Measurements from ENCODE around the gene TTC9B. TPM values are rescaled to one million over a fixed set of nuclear protein-coding genes. Genes with fewer than 3 reads are reported as not detected.

TTC9B gene
- total RNA-seq, 2 donors from 2014 or later, result not detected

DNA sequence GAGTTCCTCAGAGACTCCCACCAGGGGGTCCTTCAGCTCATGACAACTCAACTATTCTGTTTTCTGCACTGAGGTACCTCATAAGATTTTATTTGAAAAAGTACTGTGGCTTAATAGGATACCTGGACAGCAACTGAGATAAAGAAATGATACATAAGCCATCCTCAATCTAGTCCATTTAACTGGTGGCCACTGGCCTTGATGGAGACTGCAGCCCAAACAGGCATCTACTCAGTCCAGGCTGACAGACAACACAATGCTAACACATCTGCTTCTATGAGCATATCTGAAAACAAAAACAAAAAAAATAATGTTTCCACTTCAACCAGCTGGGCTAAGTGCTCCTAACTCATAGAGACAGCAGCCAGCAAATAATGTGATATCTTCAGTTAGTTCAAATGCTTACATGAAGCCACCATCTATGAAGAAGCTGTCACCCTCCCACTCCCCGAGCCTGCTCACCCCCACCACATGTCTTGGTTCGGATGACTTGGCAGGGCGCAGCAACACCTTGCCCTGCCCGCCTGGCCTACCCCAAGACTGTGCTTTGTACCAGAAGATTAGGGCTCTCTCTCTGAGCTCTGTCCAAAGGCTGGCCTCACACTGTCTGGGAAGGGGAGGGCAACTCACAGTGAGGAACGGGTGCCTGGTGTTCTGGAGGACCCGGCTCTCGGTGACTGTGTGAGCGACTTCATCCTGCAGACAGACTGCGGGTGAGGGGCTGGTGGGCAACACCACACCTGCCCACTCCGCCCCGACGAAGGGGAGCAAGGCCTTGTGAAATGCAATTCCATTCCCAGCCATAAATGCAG lies 21.4 kb upstream of the TTC9B start:
- H3K9me3 Mint-ChIP-seq, result no peaks in the 10 kb centered on the region
- ATAC-seq, result no peak
- no peak for DNase-seq (ENCODE audit: low spot score in 2 of 2)
- H3K36me3 Mint-ChIP-seq, result no peaks in the 10 kb centered on the region
- peak overlapping the region; percentile 15 to 41 for H3K27ac Mint-ChIP-seq

DNA sequence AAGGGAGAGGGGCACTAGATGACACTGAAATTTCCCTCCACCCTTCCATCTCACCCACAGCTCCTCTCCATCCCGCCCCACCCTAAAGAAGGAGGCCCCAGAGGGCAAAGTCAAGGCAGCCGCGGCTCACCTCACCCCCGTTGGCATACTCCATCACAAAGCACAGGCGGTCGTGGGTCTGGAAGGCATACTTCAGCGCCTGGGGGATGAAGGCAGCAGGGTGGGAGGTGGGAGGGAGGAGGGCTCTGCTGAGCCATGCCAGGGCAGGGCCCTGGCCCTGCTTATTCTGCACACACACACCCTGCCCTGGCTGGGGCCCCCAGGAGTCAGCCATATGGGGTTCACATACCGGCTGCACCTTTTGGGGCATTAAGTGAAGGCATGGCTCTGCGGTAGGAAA lies 20.6 kb upstream of the TTC9B start:
- ATAC-seq, result no peak
- Mint-ChIP-seq H3K27ac (no peak overlapping the region), H3K9me3 (no peaks in the 10 kb centered on the region), H3K36me3 (no peaks in the 10 kb centered on the region)
- no peak for DNase-seq (ENCODE audit: low spot score in 2 of 2)

DNA sequence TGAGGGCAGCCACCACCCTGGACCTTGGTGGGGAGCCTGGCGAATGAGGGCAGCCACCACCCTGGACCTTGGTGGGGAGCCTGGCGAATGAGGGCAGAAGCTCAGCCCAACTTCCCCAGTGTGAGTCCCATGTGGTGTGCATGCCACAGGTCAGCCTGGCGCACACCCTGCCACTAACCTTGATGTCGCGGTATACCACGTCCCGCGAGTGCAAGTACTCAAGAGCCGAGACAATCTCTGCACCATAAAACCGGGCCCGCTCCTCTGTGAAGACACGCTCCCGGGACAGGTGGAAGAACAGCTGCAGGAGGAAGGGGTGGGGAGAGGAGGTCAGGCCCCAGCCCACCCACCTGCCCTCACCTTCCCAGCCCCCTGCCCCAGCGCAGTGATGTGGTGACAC lies 19.6 kb upstream of the TTC9B start:
- DNase-seq (ENCODE audit: low spot score in 2 of 2), result no peak
- Mint-ChIP-seq H3K9me3 (no peaks in the 10 kb centered on the region), H3K36me3 (no peaks in the 10 kb centered on the region), H3K27ac (no peak overlapping the region)
- ATAC-seq, result no peak

DNA sequence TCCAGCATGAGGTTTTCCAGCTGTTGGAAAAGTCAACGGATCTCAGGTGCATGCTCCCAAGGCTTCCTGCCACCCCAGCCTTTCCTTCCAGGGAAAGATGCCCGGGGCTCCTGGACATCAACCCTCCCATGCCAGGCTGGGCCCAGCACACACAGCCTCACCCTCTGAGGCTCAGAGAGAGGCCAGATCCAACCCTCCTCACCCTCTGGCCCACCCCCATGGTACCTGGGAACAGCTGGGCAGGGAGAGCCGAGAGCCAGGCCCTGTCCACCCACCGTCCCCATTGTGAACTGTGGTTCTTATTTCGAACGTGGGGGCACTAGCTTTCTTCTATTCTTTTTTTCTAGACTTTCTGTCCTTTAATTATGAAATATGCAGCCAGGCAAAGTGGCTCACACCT lies 18.2 kb upstream of the TTC9B start:
- H3K27ac Mint-ChIP-seq, result no peak overlapping the region
- ATAC-seq, result no peak
- no peaks in the 10 kb centered on the region for H3K9me3 Mint-ChIP-seq

DNA sequence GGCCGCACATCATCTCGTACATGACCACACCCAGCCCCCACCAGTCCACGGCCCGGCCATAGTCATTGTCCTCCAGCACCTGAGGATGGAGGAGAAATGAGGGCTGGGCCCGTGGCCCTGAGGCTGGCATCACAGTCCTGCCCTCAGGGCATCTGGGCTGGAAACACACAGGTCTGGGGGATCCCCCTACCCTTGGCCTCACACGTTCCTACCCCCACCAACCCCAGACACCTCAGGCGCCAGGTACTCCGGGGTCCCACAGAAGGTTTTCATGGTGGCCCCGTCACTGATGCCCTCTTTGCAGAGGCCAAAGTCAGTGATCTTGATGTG lies 17.8 kb upstream of the TTC9B start:
- ATAC-seq, result no peak
- Mint-ChIP-seq H3K27ac (no peak overlapping the region), H3K36me3 (no peaks in the 10 kb centered on the region), H3K9me3 (no peaks in the 10 kb centered on the region)
- DNase-seq (ENCODE audit: low spot score in 2 of 2), result no peak

More for the DNA sequence above, 18.2 kb upstream of the TTC9B start:
- no peaks in the 10 kb centered on the region for H3K36me3 Mint-ChIP-seq
- DNase-seq (ENCODE audit: low spot score in 2 of 2), result no peak

DNA sequence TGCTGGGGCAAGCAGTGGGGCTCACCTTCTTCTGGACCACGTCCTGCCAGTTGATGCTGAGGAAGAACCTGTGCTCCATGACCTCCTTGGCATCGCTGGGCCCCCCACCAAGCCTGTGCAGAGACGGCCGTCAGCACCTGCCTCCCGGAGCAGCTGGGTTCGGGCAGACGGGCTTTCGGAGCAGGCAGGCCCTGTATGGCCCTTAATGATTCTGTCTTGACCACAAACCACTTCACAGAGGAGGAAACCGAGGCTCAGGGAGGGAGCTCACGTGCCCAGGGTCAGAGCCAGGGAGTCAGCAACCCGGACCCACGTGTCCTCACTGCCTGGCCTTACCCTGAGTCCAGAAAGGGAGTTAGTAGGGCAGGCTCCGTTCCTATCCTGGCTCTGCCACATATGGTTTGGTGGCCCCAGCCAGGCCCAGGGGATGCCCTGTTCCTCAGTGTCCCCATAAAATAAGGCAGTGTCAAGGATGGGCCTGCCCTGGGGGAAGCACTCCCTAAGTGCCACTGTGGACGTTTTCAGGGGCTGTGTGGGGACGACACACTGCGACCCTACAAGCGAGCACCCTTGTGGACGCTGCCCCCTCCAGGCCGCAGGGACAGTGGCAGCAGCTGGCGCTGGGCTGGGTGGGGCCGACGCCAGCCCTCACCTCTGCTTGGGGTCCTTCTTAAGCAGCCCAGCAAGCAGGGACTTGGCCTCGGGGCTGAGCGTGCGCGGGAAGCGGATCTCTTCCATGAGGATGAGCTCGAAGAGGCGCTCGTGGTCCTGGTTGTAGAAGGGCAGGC lies 17.2 kb upstream of the TTC9B start:
- DNase-seq (ENCODE audit: low spot score in 2 of 2), result no peak
- no peaks in the 10 kb centered on the region for H3K36me3 Mint-ChIP-seq
- no peak overlapping the region for H3K27ac Mint-ChIP-seq
- no peak for ATAC-seq
- no peaks in the 10 kb centered on the region for H3K9me3 Mint-ChIP-seq

DNA sequence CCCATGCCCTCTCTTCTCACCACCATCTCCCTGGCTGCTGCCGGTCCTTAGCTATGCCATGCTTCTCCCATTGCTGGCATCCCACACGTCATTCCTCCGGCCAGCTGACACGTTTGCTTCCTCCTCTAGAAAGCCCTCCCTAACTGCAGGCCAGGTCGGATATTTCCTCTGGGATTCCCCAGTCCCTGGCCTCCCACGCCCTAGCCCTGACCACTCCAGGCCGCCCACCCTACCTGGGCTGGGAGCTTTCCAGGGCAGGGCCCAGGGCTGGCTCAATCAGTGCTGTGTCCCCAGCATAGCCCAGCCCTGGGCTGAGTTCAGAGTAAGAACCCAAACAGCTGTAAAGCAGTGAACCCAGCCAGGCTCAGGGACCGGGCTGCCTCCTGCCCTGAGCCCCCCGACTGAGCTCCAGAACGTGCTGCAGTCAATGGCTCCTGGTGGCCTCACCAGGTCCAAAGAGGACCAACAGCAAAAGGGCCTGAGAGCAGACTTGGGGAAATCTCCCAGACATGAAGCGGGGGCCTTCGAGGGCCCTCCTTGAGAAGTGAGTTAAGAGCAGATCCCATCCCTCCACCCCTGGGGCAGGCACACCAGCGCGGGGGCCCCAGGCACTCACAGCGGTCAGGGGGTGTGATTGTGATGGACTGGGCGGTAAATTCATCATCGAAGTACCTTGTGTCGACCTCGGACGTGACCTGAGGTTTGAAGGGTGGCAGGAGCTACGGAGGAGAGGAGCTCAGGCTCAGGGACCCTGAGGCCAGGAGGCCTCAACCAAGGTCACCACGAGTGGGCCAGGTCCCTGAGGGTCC lies 16.4 kb upstream of the TTC9B start:
- Mint-ChIP-seq H3K27ac (peak overlapping the region in 1 of 2 donors; percentile 72), H3K9me3 (no peaks in the 10 kb centered on the region), H3K36me3 (no peaks in the 10 kb centered on the region)
- ATAC-seq (no peak), DNase-seq (ENCODE audit: low spot score in 2 of 2) (no peak)

DNA sequence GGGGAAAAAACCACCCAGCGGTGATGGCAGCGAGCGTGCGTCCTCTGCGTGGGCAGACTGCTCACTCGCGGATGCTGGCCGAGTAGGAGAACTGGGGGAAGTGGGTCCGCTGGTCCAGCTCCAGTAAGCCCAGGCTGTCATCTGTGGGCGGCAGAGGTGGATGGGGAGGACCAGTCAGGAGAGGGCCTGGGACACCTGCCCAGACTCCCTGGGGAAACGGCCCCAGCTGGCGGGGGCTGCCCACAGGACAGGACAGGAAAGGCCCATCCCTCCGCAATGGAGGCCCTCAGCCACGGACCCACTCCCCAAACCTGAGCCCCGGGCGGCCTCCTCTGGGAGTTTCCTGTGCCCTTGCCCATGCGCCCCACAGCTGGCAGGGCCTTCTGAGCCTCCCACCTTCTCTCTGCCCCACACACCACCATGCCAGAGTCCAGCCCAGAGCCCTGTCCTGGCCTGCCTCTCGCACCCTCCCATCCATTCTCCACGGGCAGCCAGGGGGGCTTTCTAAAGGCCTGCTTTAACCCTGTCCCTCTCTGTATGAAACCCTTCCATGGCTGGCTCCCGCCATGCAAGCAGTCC lies 15.7 kb upstream of the TTC9B start:
- Mint-ChIP-seq H3K27ac (peak overlapping the region; percentile 50 to 72), H3K9me3 (no peaks in the 10 kb centered on the region), H3K36me3 (no peaks in the 10 kb centered on the region)
- no peak for ATAC-seq
- no peak for DNase-seq (ENCODE audit: low spot score in 2 of 2)

DNA sequence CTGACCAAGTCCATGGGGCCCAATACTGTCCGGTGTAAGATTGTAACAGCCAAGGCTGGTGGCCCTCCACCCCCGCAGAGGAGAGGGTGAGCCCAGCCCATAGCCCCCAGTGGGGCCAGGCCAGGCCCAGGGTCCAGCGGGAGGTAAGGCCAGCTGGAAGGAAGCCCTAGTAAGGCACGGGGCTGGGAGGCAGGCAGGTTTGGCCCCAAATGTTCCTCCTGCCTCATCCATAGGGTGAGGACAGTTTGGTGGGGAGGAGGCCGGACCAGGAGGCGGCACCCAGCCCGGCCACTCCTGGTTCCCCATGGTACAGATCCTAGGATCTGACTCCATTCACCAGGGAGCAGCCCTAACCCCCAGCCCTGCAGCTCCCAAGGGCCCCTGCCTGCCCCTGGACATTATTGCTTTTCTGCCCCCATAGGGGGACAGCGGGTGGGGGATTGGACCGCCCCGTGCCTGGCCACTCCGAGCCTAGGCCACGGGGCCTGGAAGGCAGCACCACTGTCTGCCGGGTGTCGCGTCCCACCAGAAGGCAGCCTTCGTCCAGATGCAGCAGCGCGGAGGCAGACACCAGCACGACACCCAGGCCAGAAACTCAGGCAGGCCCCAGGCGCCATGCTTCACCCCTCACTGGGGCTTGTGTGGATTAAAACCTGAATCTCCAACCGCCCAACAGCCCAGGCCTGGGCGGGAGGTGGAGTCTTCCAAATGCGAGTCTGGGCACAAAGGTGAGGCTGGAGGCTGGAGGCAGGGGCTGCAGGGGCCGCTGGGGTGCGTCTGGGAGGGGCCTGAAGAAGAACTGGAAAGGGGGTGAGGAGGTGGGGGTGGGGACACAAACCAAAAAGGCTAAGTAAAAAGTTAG lies 15.0 kb upstream of the TTC9B start:
- ATAC-seq (no peak), DNase-seq (ENCODE audit: low spot score in 2 of 2) (no peak)
- Mint-ChIP-seq H3K36me3 (no peaks in the 10 kb centered on the region), H3K9me3 (no peaks in the 10 kb centered on the region), H3K27ac (no peak overlapping the region)

DNA sequence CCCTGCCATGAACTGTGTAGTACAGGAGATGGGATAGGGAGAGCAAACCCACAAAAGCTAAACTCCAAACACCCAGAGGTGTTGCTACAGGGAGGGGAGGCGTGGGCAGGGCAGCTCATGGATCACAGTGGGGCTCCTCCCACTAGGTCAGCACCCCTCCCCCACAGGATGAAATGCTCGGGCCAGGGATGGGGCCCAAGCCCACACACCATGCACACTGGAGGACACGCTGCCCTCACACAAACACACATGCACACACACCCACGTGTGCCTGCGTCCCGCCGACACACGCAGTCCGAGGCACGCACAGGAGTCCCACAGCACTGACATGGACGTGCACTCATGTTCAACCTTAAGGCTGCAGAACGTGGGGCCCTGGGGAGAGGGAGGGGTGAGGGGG lies 14.3 kb upstream of the TTC9B start:
- H3K36me3 Mint-ChIP-seq, result no peaks in the 10 kb centered on the region
- no peak for DNase-seq (ENCODE audit: low spot score in 2 of 2)
- H3K27ac Mint-ChIP-seq, result peak overlapping the region in 1 of 2 donors; percentile 3
- no peak for ATAC-seq
- H3K9me3 Mint-ChIP-seq, result no peaks in the 10 kb centered on the region

DNA sequence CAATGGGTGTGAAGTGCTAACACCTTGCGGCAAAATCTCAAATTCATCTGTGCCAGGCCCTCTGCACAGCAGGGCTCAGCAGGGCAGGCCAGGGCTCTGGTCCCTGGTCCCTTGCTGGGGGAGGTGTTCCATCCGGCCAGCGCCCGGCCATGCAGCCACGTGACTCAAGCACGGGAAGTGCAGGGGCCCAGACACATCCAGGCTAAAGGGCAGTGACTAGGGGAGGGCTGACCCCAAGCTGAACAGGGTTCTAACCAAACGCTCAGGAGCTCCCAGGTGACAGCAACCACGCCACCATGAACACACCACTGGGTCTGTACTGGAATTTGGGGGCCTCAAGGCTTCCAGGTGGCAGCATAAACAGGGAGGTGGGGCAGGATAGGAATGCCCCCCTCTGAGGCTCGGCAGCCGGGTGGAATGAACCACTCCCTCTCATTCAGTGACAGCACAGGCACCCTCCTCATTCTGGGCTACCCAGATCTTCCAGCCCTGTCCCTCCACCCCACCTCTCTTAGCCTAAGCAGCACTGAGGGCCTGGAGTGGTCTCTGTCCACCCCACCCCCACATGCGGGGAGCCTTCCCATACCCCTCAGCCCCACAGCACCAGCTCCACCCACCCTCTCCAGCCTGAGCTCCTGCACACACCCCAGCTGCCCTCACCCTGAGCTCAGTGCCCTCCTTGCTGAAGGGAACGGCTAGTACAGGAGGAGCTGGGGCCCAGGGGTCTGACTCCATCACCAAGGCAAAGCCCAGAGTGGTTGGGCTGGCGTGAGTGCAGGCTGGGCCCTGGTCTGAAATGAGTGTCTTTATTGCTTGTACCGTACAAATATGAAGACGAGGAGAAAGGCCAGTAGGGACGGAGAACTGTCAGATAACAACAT lies 13.6 kb upstream of the TTC9B start:
- Mint-ChIP-seq H3K36me3 (peaks cover 0 to 3% of the 10 kb centered on the region in 2 donors), H3K9me3 (no peaks in the 10 kb centered on the region)
- no peak for ATAC-seq

DNA sequence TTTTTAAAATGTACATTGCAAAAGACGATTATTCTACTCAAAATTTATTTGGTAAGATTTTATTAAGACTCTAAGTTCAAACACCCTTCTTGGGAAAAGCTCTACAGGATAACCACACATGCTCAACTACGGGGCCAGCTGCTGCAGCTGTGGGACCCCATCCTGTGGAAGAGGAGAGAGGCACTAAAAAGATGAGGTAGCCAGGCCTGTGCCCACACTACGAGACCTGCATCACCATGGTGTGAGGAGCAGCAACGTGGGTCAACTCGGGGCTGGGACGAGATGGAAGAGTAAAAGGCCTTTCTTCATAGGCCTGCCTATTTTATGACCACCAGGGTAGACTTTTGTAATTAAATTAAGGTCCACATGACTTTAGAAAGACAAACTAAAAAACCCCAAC lies 12.9 kb upstream of the TTC9B start:
- DNase-seq (ENCODE audit: low spot score in 2 of 2) (no peak), ATAC-seq (no peak)
- Mint-ChIP-seq H3K9me3 (no peaks in the 10 kb centered on the region), H3K36me3 (peaks cover 0 to 6% of the 10 kb centered on the region in 2 donors), H3K27ac (peak overlapping the region; percentile 18 to 32)

More for the DNA sequence above, 13.6 kb upstream of the TTC9B start:
- H3K27ac Mint-ChIP-seq, result peak overlapping the region in 1 of 2 donors; percentile 3
- DNase-seq (ENCODE audit: low spot score in 2 of 2), result no peak

DNA sequence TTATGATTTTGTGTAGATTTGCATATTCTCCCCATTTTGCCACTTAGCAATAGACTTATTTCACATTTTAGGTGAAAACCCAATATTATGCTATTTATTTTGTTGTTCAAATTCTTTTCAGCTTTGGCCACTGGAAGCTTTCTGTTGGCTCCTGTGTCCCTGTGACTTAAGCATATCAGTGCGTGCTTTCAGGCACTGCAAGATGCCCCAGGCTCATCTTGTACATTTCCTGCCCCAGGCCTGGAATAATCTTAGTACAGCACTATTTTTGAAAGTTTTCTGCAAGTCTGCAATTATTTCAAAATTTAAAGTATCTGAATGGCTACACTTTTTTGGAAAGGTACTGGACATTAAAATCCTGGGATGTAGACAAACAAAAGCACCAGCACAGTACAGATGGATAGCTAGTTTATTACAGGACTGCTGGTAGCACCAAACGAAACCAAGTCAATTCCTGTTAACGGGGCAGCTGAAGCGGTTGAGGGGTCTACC lies 11.8 kb upstream of the TTC9B start:
- Mint-ChIP-seq H3K36me3 (peaks cover 4 to 15% of the 10 kb centered on the region in 2 donors), H3K27ac (peak overlapping the region in 1 of 2 donors; percentile 14), H3K9me3 (no peaks in the 10 kb centered on the region)
- no peak for DNase-seq (ENCODE audit: low spot score in 2 of 2)
- ATAC-seq, result no peak

DNA sequence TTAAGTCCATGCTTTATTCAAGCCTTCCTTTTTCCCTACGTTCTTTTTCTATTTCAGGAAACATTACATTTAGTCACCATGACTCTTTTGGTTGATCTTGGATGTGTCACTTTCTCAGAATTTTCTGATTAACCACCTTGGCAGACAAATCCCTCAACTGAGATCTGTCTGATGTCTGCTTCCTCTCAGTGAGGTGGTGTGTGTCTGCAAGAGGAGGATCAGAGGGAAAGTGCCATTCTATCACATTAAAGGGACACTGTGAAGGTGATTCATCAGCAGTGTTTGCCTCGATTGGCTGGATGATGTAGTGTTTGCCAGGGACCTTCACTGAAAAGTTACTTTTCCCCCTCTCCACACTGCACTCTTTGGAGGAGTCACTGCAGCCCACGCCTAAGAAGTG lies 11.3 kb upstream of the TTC9B start:
- H3K9me3 Mint-ChIP-seq, result no peaks in the 10 kb centered on the region

DNA sequence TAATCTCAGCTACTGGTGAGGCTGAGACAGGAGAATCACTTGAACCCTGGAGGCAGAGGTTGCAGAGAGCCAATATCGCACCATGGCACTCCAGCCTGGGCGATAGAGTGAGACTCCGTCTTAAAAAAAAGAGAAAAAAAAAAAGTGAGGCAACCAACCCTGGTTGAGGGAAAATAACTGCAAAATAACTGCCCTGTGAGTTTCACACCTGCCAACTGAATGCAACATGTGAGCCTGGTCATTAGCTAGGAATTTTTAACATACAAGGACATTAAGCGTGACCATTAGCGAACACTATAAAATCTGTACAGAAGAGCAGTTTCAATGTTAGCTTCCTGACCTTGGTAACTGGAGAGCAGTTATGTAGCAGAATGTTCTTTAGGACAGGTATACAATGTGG lies 10.7 kb upstream of the TTC9B start:
- DNase-seq (ENCODE audit: low spot score in 2 of 2), result no peak
- Mint-ChIP-seq H3K27ac (peak overlapping the region in 1 of 2 donors; percentile 14), H3K9me3 (no peaks in the 10 kb centered on the region), H3K36me3 (peaks cover 4 to 15% of the 10 kb centered on the region in 2 donors)
- no peak for ATAC-seq

More for the DNA sequence above, 11.3 kb upstream of the TTC9B start:
- H3K36me3 Mint-ChIP-seq, result peaks cover 4 to 15% of the 10 kb centered on the region in 2 donors
- ATAC-seq (peak; percentile 88 to 95), DNase-seq (ENCODE audit: low spot score in 2 of 2) (no peak)
- peak overlapping the region in 1 of 2 donors; percentile 14 for H3K27ac Mint-ChIP-seq
